Subcutaneous adipose tissue (tissue), 4 donors: Measurements from ENCODE around the gene SLC10A7. TPM values are rescaled to one million over a fixed set of nuclear protein-coding genes. Genes with fewer than 3 reads are reported as not detected.

Experiments used
- CTCF ChIP-seq: fragments of 450-650 bp; IDR thresholded peaks from one replicate; pipeline ENCODE4 v1.5.1; 2016; ENCODE audit warnings: low read depth, mild to moderate bottlenecking, control low read depth, antibody characterized with exemption, moderate library complexity
- total RNA-seq, 4 donors: library from RNA; depleted of rRNA; stranded (reverse); fragments of >200 nt; gene quantifications; one replicate each; pipeline ENCODE4 v1.1.0, GENCODE V29; 2016

Gene SLC10A7
- total RNA-seq, 4 donors from 2014 or later = 10.2 to 18.1 (median 12.9) TPM

GRCh38 chr4:146481246-146481645 lies 40.5 kb downstream of the SLC10A7 start:
- TF ChIP-seq CTCF = no peak

- TF ChIP-seq CTCF = no peak
Measured at GRCh38 chr4:146478009-146478408, 43.7 kb downstream of the SLC10A7 start.

GRCh38 chr4:146477054-146477453 lies 44.7 kb downstream of the SLC10A7 start:
- no peak for TF ChIP-seq CTCF

- TF ChIP-seq CTCF = no peak
Measured at GRCh38 chr4:146472404-146472803, 49.3 kb downstream of the SLC10A7 start.

- TF ChIP-seq CTCF = no peak
Measured at GRCh38 chr4:146470604-146471003, 51.1 kb downstream of the SLC10A7 start.

GRCh38 chr4:146469022-146469421 lies 52.7 kb downstream of the SLC10A7 start:
- no peak for TF ChIP-seq CTCF

- TF ChIP-seq CTCF = no peak
Measured at GRCh38 chr4:146465628-146466027, 56.1 kb downstream of the SLC10A7 start.
